ENCODE measurements around the gene DGKG.

Gene DGKG

GRCh38 chr3:186133980-186134379 lies 228.1 kb downstream of the DGKG start:
- DNase-seq = no peak

- no peak for DNase-seq
These were observed 229.5 kb downstream of the DGKG start for GRCh38 chr3:186132487-186132886.

GRCh38 chr3:186129206-186129605 lies 232.8 kb downstream of the DGKG start:
- no peak for DNase-seq

- DNase-seq = no peak
These were observed 233.9 kb downstream of the DGKG start for GRCh38 chr3:186128158-186128557.

GRCh38 chr3:186127463-186127862 lies 234.6 kb downstream of the DGKG start:
- DNase-seq = no peak

GRCh38 chr3:186125118-186125517 lies 236.9 kb downstream of the DGKG start:
- DNase-seq = no peak

- DNase-seq = no peak
These were observed 237.4 kb downstream of the DGKG start for GRCh38 chr3:186124592-186124991.

- DNase-seq = no peak
These were observed 239.0 kb downstream of the DGKG start for GRCh38 chr3:186123012-186123411.

GRCh38 chr3:186121968-186122367 lies 240.1 kb downstream of the DGKG start:
- no peak for DNase-seq

- DNase-seq = no peak
These were observed 240.8 kb downstream of the DGKG start for GRCh38 chr3:186121278-186121677.

GRCh38 chr3:186119499-186119898 lies 242.5 kb downstream of the DGKG start:
- no peak for DNase-seq

GRCh38 chr3:186118692-186119091 lies 243.3 kb downstream of the DGKG start:
- DNase-seq = no peak

GRCh38 chr3:186117521-186118134 lies 244.4 kb downstream of the DGKG start:
- no peak for DNase-seq

- peak; percentile 59 to 73 (median 66) for DNase-seq
These were observed 246.6 kb downstream of the DGKG start for GRCh38 chr3:186115239-186115996.

- peak; percentile 49 to 56 (median 56) for DNase-seq
These were observed 250.8 kb downstream of the DGKG start for GRCh38 chr3:186110975-186111974.

- DNase-seq = peak in 1 of 3 donors; percentile 11
These were observed 251.9 kb downstream of the DGKG start for GRCh38 chr3:186109897-186110803.

GRCh38 chr3:186108941-186109865 lies 252.8 kb downstream of the DGKG start, which contains the start of gene ETV5:
Gene ETV5 (minus strand): TSS chr3:186109089. CDS start chr3:186105868, 3,221 bp downstream.
- peak; percentile 99 to 100 (median 99) for DNase-seq

- DNase-seq = peak; percentile 56 to 70 (median 59)
These were observed 253.7 kb downstream of the DGKG start for GRCh38 chr3:186108106-186108940.

GRCh38 chr3:186107215-186108105 lies 254.6 kb downstream of the DGKG start:
- DNase-seq = peak; percentile 61 to 71 (median 63)
